Measurements from ENCODE around the gene RAB15.

The RAB15 gene

DNA sequence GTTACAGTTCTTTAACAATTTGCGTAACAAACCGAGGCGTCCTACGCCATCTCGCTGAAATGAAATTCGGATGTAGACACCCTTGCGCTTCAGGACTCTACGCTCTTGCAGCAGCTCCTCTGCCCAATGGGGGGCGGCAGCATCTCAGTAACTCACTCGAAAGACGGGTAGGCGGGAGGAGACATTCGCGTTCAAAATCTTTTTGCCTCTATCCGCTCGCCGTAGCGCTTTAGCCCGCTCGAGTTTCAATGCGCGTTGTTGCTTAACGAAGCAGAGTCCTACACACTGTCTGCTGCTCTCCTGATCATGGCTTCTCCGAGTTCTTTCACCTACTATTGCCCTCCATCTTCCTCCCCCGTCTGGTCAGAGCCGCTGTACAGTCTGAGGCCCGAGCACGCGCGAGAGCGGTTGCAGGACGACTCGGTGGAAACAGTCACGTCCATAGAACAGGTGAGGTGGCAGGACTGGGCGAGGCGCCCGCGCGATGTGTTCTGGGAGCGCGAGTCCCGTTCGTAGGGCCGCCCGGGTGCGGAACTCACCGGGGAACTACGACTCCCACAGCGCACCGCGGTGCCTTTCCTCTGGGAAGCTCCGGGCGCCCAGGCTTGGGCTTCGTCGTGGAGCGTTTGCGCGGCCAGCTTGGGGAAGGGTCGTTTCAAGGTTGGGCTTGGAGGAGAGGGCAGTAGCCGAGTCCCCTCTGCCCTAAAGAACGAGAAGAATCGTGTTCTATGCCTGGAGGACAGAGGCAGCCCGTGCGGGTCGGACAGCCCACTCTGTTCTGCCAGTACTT is 14.7 kb upstream of the RAB15 start, which contains the start of gene FNTB (continued):
- no peak for TF ChIP-seq ZBTB48 (tag by site-specific recombination; IDR thresholded peaks at IDR 0.05)
- TF ChIP-seq ZNF626 (tag by site-specific recombination; IDR thresholded peaks at IDR 0.05), result no peak
- TF ChIP-seq CTCF (tag by site-specific recombination; IDR thresholded peaks at IDR 0.05), result peak; percentile 89
- TF ChIP-seq, protein P1, sequence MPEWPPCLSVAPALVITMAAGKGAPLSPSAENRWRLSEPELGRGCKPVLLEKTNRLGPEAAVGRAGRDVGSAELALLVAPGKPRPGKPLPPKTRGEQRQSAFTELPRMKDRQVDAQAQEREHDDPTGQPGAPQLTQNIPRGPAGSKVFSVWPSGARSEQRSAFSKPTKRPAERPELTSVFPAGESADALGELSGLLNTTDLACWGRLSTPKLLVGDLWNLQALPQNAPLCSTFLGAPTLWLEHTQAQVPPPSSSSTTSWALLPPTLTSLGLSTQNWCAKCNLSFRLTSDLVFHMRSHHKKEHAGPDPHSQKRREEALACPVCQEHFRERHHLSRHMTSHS (tag by site-specific recombination; IDR thresholded peaks at IDR 0.05), result no peak
- TF ChIP-seq ZNF513 (tag by site-specific recombination; IDR thresholded peaks at IDR 0.05), result no peak
- no peak for TF ChIP-seq BCL11A (tag by site-specific recombination; IDR thresholded peaks at IDR 0.05; ENCODE audit: low read depth)
- TF ChIP-seq INSM2 (tag by site-specific recombination; IDR thresholded peaks at IDR 0.05), result peak; percentile 75
- TF ChIP-seq ZNF202 (tag by site-specific recombination; IDR thresholded peaks at IDR 0.05; ENCODE audit: borderline replicate concordance), result no peak
- TF ChIP-seq KLF8 (tag by site-specific recombination; IDR thresholded peaks at IDR 0.05), result peak; percentile 88; the same call in 1 of the 2 replicates
- TF ChIP-seq ZNF24 (tag by site-specific recombination; IDR thresholded peaks at IDR 0.05), result peak; percentile 70
- peak; percentile 55; the same call in 1 of the 2 replicates for TF ChIP-seq ZBTB11 (tag by site-specific recombination; conservative IDR thresholded peaks at IDR 0.05; ENCODE audit: low read depth)
- TF ChIP-seq ZNF501 (tag by site-specific recombination; IDR thresholded peaks at IDR 0.05), result peak; percentile 93
- 0 out of 2 replicates have a peak, but pooled peaks have one; percentile 20 for TF ChIP-seq ZFP69B (tag by site-specific recombination; IDR thresholded peaks at IDR 0.05)
- peak; percentile 74 for TF ChIP-seq ZBTB8A (tag by site-specific recombination; IDR thresholded peaks at IDR 0.05)
- no peak for TF ChIP-seq ZNF548 (tag by site-specific recombination; IDR thresholded peaks at IDR 0.05)
- no peak; the same call in none of the 2 replicates for TF ChIP-seq ZNF518A (tag by site-specific recombination; conservative IDR thresholded peaks at IDR 0.05; ENCODE audit: low read depth)
- peak; percentile 42 for TF ChIP-seq SP2 (tag by site-specific recombination; IDR thresholded peaks at IDR 0.05)
- TF ChIP-seq ZNF155 (tag by site-specific recombination; IDR thresholded peaks at IDR 0.05), result no peak
- TF ChIP-seq ZNF366 (tag by site-specific recombination; conservative IDR thresholded peaks at IDR 0.05), result peak; percentile 48; the same call in 1 of the 2 replicates
- peak; percentile 73; the same call in 1 of the 2 replicates for TF ChIP-seq IKZF3 (tag by site-specific recombination; IDR thresholded peaks at IDR 0.05)
- TF ChIP-seq GFI1B (tag by site-specific recombination; IDR thresholded peaks at IDR 0.05), result no peak
- TF ChIP-seq ZBTB21 (tag by site-specific recombination; IDR thresholded peaks at IDR 0.05), result 0 out of 2 replicates have a peak, but pooled peaks have one; percentile 24
- TF ChIP-seq ZNF341 (tag by site-specific recombination; IDR thresholded peaks at IDR 0.05; ENCODE audit: low read depth), result peak; percentile 54; the same call in 1 of the 2 replicates
- peak; percentile 45; the same call in 1 of the 2 replicates for TF ChIP-seq REPIN1 (tag by site-specific recombination; IDR thresholded peaks at IDR 0.05; ENCODE audit: low read depth)
- TF ChIP-seq SCRT2 (tag by site-specific recombination; IDR thresholded peaks at IDR 0.05), result peak; percentile 94
